Chondrocyte (in vitro differentiated cells): ENCODE measurements around the gene TTBK1. TPM values are rescaled to one million over a fixed set of nuclear protein-coding genes. Genes with fewer than 3 reads are reported as not detected.

Source experiments
- DNase-seq: peaks from one replicate; pipeline ENCODE4 v3.0.0; 2021; ENCODE audit warnings: mixed read lengths, low spot score
- H3K27ac Mint-ChIP-seq: one replicate; pipeline ENCODE4 v1.8.0; 2021; ENCODE audit warnings: mild to moderate bottlenecking, moderate library complexity, mixed read lengths; ENCODE audit not compliant: unreplicated experiment
- H3K27me3 Mint-ChIP-seq: 2 replicates; pipeline ENCODE4 v1.8.0; 2021; ENCODE audit warnings: low read depth, mixed read lengths
- H3K36me3 Mint-ChIP-seq: 2 replicates; pipeline ENCODE4 v1.8.0; 2021; ENCODE audit warnings: low read depth, mixed read lengths
- H3K4me1 Mint-ChIP-seq: 2 replicates; pipeline ENCODE4 v1.8.0; 2021; ENCODE audit warnings: low read depth, mild to moderate bottlenecking, mixed read lengths
- H3K4me3 Mint-ChIP-seq: one replicate; pipeline ENCODE4 v1.8.0; 2021; ENCODE audit warnings: mild to moderate bottlenecking, moderate library complexity, mixed read lengths; ENCODE audit not compliant: unreplicated experiment
- H3K9me3 Mint-ChIP-seq: 2 replicates; pipeline ENCODE4 v1.8.0; 2021; ENCODE audit warnings: low read depth, mixed read lengths
- total RNA-seq: library from RNA; stranded (reverse); gene quantifications from 3 replicates; pipeline ENCODE4 v1.2.1, GENCODE V29; 2021
- TF ChIP-seq, protein P1 (sequence below): fragments of 200-600 bp; sonication (generic); IDR thresholded peaks from 2 replicates; pipeline ENCODE4 v1.5.0; 2021; ENCODE audit warnings: antibody characterized with exemption, mild to moderate bottlenecking, moderate library complexity

The TTBK1 gene
- total RNA-seq, 1 donor from 2014 or later: 0.07 TPM

DNA sequence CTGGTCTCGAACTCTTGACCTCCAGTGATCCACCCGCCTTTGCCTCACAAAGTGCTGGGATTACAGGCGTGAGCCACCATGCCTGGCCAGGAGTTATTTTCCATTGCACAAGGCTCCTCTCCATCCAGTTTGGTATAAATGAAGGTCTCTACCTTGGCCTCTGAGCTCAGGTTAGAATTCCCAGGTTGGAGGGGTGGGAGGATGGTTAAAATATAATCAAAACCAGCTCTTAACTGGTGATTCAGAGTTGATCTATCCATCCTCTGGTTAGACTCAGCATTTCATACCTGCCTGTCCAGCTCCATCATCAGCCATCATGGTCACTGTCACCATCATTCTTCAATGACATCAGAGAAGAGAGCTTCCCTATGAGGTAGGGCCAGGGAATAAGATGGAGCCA is 52.2 kb downstream of the TTBK1 start:
- DNase-seq: peak; percentile 20
- Mint-ChIP-seq H3K9me3 (no peaks in the 10 kb centered on the region), H3K4me1 (no peaks in the 10 kb centered on the region), H3K27ac (no peak overlapping the region), H3K4me3 (no peak overlapping the region), H3K36me3 (no peaks in the 10 kb centered on the region), H3K27me3 (peaks cover 14% of the 10 kb centered on the region)
- TF ChIP-seq, protein P1, sequence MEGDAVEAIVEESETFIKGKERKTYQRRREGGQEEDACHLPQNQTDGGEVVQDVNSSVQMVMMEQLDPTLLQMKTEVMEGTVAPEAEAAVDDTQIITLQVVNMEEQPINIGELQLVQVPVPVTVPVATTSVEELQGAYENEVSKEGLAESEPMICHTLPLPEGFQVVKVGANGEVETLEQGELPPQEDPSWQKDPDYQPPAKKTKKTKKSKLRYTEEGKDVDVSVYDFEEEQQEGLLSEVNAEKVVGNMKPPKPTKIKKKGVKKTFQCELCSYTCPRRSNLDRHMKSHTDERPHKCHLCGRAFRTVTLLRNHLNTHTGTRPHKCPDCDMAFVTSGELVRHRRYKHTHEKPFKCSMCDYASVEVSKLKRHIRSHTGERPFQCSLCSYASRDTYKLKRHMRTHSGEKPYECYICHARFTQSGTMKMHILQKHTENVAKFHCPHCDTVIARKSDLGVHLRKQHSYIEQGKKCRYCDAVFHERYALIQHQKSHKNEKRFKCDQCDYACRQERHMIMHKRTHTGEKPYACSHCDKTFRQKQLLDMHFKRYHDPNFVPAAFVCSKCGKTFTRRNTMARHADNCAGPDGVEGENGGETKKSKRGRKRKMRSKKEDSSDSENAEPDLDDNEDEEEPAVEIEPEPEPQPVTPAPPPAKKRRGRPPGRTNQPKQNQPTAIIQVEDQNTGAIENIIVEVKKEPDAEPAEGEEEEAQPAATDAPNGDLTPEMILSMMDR: no peak

- no peak overlapping the region for H3K4me3 Mint-ChIP-seq
Measured at GRCh38 chr6:43296780-43297497, 53.7 kb downstream of the TTBK1 start.

GRCh38 chr6:43297644-43298564 is 54.6 kb downstream of the TTBK1 start, which contains the start of gene SLC22A7:
Gene SLC22A7 (plus strand): TSS chr6:43298260. CDS start chr6:43298359, 99 bp downstream.
- Mint-ChIP-seq H3K9me3 (no peaks in the 10 kb centered on the region), H3K27me3 (peaks cover 25% of the 10 kb centered on the region), H3K4me3 (no peak within 1 kb of the TSS), H3K27ac (no peak within 1 kb of the TSS), H3K36me3 (no peaks in the 10 kb centered on the region), H3K4me1 (no peaks in the 10 kb centered on the region)
- peak; percentile 74 for DNase-seq
- TF ChIP-seq, protein P1: no peak

More at GRCh38 chr6:43296780-43297497, 53.7 kb downstream of the TTBK1 start:
- TF ChIP-seq, protein P1: no peak
- H3K4me1 Mint-ChIP-seq: no peaks in the 10 kb centered on the region
- no peaks in the 10 kb centered on the region for H3K9me3 Mint-ChIP-seq
- H3K36me3 Mint-ChIP-seq: no peaks in the 10 kb centered on the region
- H3K27me3 Mint-ChIP-seq: peaks cover 20% of the 10 kb centered on the region
- no peak overlapping the region for H3K27ac Mint-ChIP-seq
- peak; percentile 22 for DNase-seq

- Mint-ChIP-seq H3K4me1 (no peaks in the 10 kb centered on the region), H3K36me3 (no peaks in the 10 kb centered on the region), H3K4me3 (no peak overlapping the region), H3K27me3 (peaks cover 25% of the 10 kb centered on the region), H3K9me3 (no peaks in the 10 kb centered on the region), H3K27ac (no peak overlapping the region)
- TF ChIP-seq, protein P1: no peak
- no peak for DNase-seq
Measured at GRCh38 chr6:43298565-43299337, 55.5 kb downstream of the TTBK1 start.
